Neural crest cell (in vitro differentiated cells): ENCODE measurements around the gene APEX2. TPM values are rescaled to one million over a fixed set of nuclear protein-coding genes. Genes with fewer than 3 reads are reported as not detected.
A peak's percentile ranks its signal among the peaks of the same experiment; 100 is the strongest.

Experiments
- DNase-seq: peaks from one replicate; pipeline ENCODE4 v3.0.0; 2021; ENCODE audit warnings: low read depth, mixed read lengths, low spot score
- H3K27ac Mint-ChIP-seq: one replicate; pipeline ENCODE4 v1.8.0; 2021; ENCODE audit warnings: mild to moderate bottlenecking, mixed read lengths; ENCODE audit not compliant: unreplicated experiment
- H3K27me3 Mint-ChIP-seq: 2 replicates; pipeline ENCODE4 v1.8.0; 2021; ENCODE audit warnings: low read depth, mild to moderate bottlenecking, mixed read lengths
- H3K36me3 Mint-ChIP-seq: 2 replicates; pipeline ENCODE4 v1.8.0; 2021; ENCODE audit warnings: low read depth, mild to moderate bottlenecking, mixed read lengths
- H3K4me1 Mint-ChIP-seq: 2 replicates; pipeline ENCODE4 v1.8.0; 2021; ENCODE audit warnings: mixed read lengths
- H3K4me3 Mint-ChIP-seq: one replicate; pipeline ENCODE4 v1.8.0; 2021; ENCODE audit warnings: mild to moderate bottlenecking, mixed read lengths
- H3K9me3 Mint-ChIP-seq: 2 replicates; pipeline ENCODE4 v1.8.0; 2021; ENCODE audit warnings: mixed read lengths
- CTCF ChIP-seq: fragments of 200-600 bp; sonication (generic); conservative IDR thresholded peaks from 2 replicates; pipeline ENCODE4 v1.5.0; 2021; ENCODE audit warnings: antibody characterized with exemption, mild to moderate bottlenecking
- total RNA-seq: library from RNA; stranded (reverse); gene quantifications from 2 replicates; pipeline ENCODE4 v1.2.1, GENCODE V29; 2021

Gene APEX2
- total RNA-seq, 1 donor from 2014 or later: 20.9 TPM

GRCh38 chrX:54992911-54993622 is 7.1 kb upstream of the APEX2 start:
- H3K27ac Mint-ChIP-seq: no peak overlapping the region
- peaks cover 3% of the 10 kb centered on the region for H3K9me3 Mint-ChIP-seq
- no peak overlapping the region for H3K4me3 Mint-ChIP-seq
- DNase-seq: no peak
- no peaks in the 10 kb centered on the region for H3K27me3 Mint-ChIP-seq
- no peak for TF ChIP-seq CTCF
- no peaks in the 10 kb centered on the region for H3K36me3 Mint-ChIP-seq
- no peaks in the 10 kb centered on the region for H3K4me1 Mint-ChIP-seq

GRCh38 chrX:54994099-54994498 is 6.1 kb upstream of the APEX2 start, which contains the start of gene PFKFB1:
Gene PFKFB1, minus strand, starts transcription at chrX:54994188. Its CDS starts 181 bp downstream, at chrX:54994007.
- H3K27me3 Mint-ChIP-seq: no peaks in the 10 kb centered on the region
- H3K36me3 Mint-ChIP-seq: no peaks in the 10 kb centered on the region
- H3K9me3 Mint-ChIP-seq: peaks cover 3% of the 10 kb centered on the region
- no peak within 1 kb of the TSS for H3K27ac Mint-ChIP-seq
- peaks cover 1% of the 10 kb centered on the region for H3K4me1 Mint-ChIP-seq
- no peak within 1 kb of the TSS for H3K4me3 Mint-ChIP-seq
- TF ChIP-seq CTCF: no peak
- DNase-seq: no peak

- Mint-ChIP-seq H3K27me3 (no peaks in the 10 kb centered on the region), H3K36me3 (no peaks in the 10 kb centered on the region), H3K4me1 (peaks cover 8% of the 10 kb centered on the region), H3K27ac (no peak overlapping the region), H3K4me3 (no peak overlapping the region), H3K9me3 (peaks cover 3% of the 10 kb centered on the region)
- no peak for DNase-seq
- no peak for TF ChIP-seq CTCF
These were observed 5.4 kb upstream of the APEX2 start for GRCh38 chrX:54994668-54995351.

- Mint-ChIP-seq H3K36me3 (peaks cover 1% of the 10 kb centered on the region), H3K27me3 (no peaks in the 10 kb centered on the region), H3K27ac (no peak overlapping the region), H3K9me3 (peaks cover 3% of the 10 kb centered on the region), H3K4me3 (no peak overlapping the region), H3K4me1 (peaks cover 11% of the 10 kb centered on the region)
- DNase-seq: no peak
- TF ChIP-seq CTCF: no peak
These were observed 4.5 kb upstream of the APEX2 start for GRCh38 chrX:54995621-54996020.

- Mint-ChIP-seq H3K36me3 (peaks cover 16% of the 10 kb centered on the region), H3K4me3 (peak overlapping the region; percentile 19), H3K4me1 (peaks cover 18% of the 10 kb centered on the region), H3K27me3 (no peaks in the 10 kb centered on the region), H3K27ac (no peak overlapping the region), H3K9me3 (peaks cover 4% of the 10 kb centered on the region)
- TF ChIP-seq CTCF: no peak
- DNase-seq: no peak
These were observed 4.1 kb downstream of the APEX2 start for GRCh38 chrX:55004231-55004630.
